NCI-H2029 treated with DMSO at 0.1 percent for 48 hours (cell line): ENCODE data around the gene COL9A3.

Experiments used
- DNase-seq: peaks from one replicate; lab custom pipeline; 2025; lab: John Stamatoyannopoulos, UW

The COL9A3 gene

DNA sequence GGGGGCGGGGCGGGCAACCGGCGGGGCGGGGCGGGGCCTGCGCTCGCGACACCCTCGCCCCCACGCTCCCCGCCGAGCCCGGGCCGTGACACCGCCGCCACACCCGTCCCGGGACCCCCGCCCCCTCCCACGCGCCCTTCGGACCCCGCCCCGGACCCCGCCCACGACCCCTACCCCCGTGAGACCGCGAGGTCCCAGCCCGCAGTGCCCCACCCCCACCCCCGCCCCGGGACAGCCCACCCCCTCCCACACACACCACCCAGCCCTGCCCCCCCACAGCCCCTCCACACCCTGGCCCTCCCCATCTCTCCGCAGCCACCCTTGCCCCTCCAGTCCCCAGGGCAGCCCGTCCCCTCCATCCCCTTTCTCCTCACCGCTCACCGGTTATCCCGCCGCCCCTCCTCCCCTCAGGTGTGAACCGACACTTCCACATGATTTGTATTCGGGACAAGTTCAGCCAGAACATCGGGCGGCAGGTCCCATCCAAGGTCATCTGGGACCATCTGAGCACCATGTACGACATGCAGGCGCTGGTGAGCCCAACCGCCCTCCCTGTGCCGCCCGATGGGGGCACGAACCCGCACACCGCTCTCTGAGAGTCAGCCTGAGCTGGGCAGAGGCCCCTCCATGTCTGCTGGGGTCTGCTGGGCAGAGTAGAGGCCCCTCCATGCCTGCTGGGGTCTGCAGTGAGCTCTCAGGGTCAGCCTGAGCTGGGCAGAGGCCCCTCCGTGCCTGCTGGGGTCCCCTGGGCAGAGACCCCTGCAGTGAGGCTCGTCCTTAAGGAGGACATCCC, 20.0 kb upstream of the COL9A3 start:
- no peak for DNase-seq

GRCh38 chr20:62797671-62798532, 18.9 kb upstream of the COL9A3 start:
- DNase-seq = no peak

DNA sequence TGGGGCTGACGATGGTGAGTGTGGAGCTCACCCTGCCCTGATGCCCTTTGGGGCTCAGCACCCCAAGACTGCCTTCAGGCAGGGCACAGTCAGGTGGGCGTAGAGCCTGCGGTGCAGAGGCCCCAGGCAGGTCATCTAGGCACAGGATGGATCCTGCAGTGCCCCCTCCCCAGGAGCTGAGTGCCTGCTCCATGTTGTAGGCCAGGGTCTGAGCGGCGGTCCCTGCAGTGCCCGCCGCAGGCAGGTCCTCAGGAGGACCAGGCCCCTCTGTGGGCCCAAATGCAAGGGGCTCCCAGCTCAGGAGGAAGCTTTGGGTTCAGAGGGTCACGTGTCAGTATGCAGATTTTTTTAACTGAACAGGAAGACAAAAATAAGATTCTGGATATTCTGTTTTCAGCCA, 17.8 kb upstream of the COL9A3 start:
- no peak for DNase-seq

DNA sequence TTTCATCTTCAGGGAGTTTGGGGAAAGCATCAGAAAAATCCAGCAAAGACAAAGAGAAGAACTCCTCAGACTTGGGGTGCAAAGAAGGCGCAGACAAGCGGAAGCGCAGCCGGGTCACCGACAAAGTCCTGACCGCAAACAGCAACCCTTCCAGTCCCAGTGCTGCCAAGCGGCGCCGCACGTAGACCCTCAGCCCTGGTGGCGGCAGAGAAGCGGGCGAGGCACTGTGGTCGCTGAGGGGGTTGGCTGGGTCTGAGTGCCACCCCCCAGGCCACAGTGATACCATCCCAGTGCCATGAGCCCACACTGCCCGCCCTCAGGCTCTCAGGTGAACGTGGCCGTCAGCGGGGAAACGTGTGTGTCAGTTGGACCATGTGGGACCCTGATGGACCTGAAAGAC, 17.4 kb upstream of the COL9A3 start:
- DNase-seq = no peak

DNA sequence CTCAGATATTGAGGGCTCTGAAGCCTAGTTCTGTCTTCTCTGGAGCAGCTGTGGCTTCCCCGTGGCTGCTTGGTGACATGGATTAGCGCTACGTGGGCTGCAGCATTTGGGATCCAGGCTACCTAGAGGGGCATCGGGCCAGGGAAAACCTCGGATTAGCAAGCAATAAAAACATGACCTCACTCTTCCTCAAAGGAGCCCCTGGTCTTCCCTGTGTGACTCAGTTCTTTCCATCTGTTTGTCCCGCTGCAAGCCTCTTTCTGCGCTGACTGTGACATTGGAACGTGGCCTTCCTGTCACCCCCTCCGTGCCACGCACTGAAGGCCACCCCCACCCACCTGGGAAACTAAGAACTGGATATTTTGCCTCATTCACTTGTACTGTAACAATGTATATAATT, 17.0 kb upstream of the COL9A3 start:
- no peak for DNase-seq

- DNase-seq = no peak
Measured at GRCh38 chr20:62800314-62801259, 16.3 kb upstream of the COL9A3 start.

DNA sequence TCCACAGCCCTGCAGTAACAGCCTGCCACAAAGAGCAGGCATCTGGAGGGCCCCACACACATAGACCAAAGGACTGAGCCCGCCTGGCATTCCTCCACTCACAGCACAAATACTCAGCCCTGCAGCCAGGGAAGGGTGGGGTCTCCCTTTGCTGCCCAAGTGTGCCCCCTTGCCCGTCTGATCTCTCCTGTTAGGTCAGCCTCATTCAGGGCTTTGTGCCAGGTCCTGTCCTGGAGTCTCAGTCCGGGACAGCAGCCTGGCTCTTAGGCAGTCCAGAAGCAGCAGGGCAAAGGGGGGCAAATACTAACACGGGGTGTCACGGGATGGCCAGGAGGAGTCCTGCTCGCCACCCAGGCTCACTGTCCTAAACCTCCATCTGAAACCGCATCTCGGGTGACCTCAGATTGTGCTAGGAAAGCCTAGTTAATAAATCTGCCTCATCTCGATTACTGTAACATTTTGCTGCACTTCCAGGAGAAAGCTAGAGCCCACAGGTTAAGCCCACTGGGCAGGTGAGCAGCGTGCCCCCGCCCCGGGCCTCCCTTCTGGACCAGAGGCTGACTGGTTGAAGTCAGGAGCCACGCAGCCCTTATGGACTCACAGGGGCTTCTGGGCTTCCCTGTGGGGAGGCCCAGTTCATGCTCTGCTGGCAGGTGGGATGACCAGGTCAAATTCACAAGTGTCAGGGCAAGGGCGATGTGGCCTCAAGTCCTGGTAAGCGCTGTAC, 15.4 kb upstream of the COL9A3 start:
- no peak for DNase-seq

- no peak for DNase-seq
Measured at GRCh38 chr20:62802026-62802712, 14.7 kb upstream of the COL9A3 start.

GRCh38 chr20:62804021-62804626, 12.7 kb upstream of the COL9A3 start:
- no peak for DNase-seq

DNA sequence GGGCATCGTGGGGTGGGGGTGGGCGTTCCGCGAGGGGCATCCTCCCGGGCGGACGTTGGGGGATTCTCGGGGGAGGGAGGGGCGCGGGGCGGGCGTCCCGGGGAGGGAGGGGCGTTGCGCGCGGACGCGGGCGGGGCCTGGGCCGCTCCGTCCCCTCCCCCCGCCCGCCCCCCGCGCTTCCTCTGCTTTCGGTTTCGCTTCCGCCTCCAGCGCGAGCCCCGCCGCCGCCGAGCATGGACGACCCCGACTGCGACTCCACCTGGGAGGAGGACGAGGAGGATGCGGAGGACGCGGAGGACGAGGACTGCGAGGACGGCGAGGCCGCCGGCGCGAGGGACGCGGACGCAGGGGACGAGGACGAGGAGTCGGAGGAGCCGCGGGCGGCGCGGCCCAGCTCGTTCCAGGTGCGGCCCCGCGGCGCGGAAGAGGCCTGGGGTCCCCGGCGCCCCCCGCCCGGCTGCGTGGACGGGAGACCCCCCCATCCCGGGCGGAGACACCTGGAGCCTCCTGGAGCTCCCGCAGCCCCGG, 12.2 kb upstream of the COL9A3 start, which contains the start of gene OGFR:
Gene OGFR (plus strand): TSS at position 209 of the 528 bp plus-strand sequence. CDS start 25 bp downstream, at position 234.
- no peak for DNase-seq

GRCh38 chr20:62805155-62805710, 11.6 kb upstream of the COL9A3 start:
- DNase-seq = no peak

DNA sequence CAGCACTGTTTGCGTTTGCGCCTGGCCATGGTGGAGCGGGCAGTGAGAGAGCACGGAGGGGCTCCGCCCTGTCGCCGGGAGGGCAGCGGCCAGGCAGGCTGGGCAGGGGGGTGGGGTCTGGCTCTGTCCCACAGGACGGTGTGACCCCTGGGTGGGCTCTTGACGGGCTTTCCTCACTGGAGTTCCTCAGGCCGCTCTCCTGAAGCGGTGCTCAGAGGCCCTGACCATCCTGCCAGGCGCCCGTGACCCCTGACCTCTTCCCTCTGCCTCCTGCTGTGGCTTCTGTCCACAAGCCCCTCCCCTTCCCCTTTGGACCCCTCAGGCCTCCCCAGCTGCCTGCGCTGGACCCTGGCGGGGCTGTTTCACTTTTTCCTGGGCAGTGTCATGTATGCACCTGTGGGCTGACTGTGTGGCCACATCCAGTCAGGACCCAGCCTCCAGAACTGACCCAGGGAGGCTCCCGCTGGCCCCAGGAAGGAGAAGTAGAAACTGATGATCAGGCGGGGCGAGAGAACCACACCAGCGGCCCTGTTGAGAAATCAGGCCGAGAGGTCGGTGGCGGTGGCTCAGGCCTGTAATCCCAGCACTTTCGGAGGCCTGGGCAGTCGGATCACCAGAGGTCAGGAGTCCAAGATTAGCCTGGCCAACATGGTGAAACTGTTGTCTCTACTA, 11.0 kb upstream of the COL9A3 start:
- DNase-seq = no peak

GRCh38 chr20:62806383-62807050, 10.3 kb upstream of the COL9A3 start:
- DNase-seq = no peak

DNA sequence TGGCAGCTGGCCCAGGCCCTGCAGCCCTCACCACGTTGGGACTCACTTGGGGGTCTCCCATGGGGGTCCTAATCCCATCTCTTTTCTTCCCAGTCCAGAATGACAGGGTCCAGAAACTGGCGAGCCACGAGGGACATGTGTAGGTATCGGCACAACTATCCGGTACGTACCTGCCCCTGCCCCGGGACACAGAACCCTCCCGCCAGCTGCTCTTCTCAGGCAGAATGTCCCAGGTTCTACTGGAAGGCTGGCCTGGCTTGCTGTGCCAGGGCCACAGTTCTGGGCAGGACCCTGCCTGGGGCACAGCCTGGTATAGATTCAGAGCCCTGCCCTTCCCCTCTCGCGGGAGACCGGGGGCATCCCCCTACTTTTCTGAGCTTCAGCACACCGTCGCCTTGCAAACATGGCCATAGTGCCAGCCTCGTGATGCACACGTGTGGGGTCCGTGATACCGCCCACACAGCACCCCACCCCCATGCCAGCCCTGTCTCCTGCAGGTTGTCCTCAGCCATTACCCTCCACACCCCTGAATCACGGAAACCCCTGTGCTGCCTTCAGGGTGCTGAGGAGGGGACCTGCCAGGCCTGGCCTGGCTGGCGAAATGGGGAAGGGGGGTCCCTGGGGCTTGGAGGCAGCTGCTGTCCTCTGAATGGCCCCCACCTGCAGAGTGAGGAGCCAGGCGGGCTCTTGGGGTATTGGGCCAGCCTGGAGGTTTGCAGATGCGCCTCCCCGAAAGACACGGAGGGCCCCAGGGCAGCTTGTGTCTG, 9.2 kb upstream of the COL9A3 start:
- no peak for DNase-seq

DNA sequence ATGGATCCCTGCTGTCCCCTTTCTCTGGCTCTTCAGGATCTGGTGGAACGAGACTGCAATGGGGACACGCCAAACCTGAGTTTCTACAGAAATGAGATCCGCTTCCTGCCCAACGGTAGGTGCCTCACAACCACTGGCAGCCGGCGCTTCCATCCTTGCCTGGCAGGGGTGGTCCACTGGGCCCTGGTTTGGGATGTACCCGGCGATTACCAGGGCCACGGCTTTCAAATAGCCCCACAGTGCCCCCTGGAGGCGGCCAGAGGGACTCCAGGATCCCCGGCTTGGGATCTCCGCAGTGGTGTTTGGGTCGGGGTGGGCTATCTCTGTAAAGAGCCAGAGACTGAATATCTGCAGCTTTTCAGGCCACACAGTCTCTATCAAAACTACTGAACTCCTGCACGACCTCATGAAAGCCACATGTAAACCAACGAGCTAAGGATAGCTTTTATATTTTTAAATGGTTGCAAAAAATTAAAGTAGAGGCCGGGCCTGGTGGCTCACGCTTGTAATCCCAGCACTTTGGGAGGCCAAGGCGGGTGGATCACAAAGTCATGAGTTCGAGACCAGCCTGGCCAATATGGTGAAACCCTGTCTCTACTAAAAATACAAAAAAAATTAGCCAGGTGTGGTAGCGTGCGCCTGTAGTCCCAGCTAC, 8.5 kb upstream of the COL9A3 start:
- no peak for DNase-seq

DNA sequence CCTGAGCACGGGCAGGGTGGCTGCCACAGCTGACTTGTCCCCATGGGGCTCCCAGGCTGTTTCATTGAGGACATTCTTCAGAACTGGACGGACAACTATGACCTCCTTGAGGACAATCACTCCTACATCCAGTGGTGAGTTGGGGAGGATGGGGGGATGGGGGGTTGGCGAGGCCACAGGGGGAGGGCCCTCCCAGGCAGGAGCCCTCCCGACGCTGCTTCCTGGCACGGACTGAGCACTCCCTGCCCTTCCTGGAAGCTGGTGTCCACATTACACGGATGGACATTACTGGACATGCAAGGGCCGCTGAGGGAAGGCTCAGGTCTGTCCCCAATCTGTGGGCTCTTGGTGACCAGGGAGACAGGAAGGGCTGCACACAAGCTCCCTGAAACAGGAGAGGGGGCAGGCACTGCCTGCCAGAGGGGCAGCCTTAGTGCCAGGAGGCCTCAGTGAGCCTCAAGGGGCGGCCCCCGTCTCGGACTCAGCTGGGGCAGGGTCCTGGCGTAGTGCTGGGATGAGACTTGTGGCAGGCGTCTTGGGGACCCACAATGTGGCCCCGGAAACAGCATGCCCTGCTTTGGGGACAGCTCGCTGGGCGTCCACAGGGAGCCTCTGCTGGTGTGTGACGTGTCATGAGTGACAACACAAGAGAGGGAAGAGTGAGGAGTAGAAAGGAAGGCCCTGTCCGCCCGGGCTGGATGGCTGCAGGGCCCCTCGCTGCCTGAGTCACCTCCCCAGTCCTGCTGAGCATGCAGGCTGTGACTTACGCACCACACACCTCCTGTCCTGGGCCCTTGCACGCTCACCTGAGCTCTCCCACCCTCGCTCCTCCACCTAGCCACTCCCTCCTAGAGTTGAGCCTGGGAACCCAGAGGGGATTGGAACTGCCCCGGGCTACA, 7.1 kb upstream of the COL9A3 start:
- no peak for DNase-seq
